SK-N-SH (cell line): ENCODE measurements around the gene GUCY1A1. TPM values are rescaled to one million over a fixed set of nuclear protein-coding genes. Genes with fewer than 3 reads are reported as not detected.

Experiments used
- CTCF ChIA-PET: fragments of 300-600, 350-600 bp; formaldehyde crosslinking; extraction: SDS; loops from one replicate; lab custom pipeline; 2021; lab: Yijun Ruan, JAX
- POLR2A ChIA-PET: fragments of 350-600 bp; sonication (Branson Sonifier 250); formaldehyde crosslinking; extraction: SDS; loops from one replicate; lab custom pipeline; 2020; ENCODE audit warnings: antibody characterized with exemption, inconsistent platforms; lab: Yijun Ruan, JAX
- DNase-seq: peaks from one replicate; pipeline ENCODE4 v3.0.0; 2012
- H2AFZ ChIP-seq: fragments of 200-600 bp; sonication (generic); 2 replicates; pipeline ENCODE4 v1.8.1; 2016; ENCODE audit warnings: antibody characterized with exemption, mild to moderate bottlenecking, low read depth
- H3F3A ChIP-seq: fragments of 200-600 bp; sonication (generic); replicated peaks from 2 replicates; pipeline ENCODE3; 2016; ENCODE audit warnings: antibody characterized with exemption, mild to moderate bottlenecking; ENCODE audit not compliant: insufficient read depth
- H3K27ac ChIP-seq, 2 experiments: fragments of 200-500 bp in 1 of 2; fragments of 200-600 bp in 1 of 2; sonication (Bioruptor generic) in 1 of 2; sonication (generic), shearing (Covaris generic) in 1 of 2; 2 replicates each; pipeline versions ENCODE4 v1.5.1 to v1.6.1; 2014 to 2016; ENCODE audit warnings: low read depth in 2 of 2, inconsistent platforms in 1 of 2, low read length in 1 of 2, mild to moderate bottlenecking in 1 of 2, mixed read lengths in 1 of 2
- H3K27me3 ChIP-seq: fragments of 200-600 bp; sonication (generic), shearing (Covaris generic); 2 replicates; pipeline ENCODE4 v1.6.1; 2016; ENCODE audit warnings: mixed run types; ENCODE audit not compliant: insufficient read depth
- H3K36me3 ChIP-seq, 2 experiments: fragments of 200-500 bp in 1 of 2; fragments of 200-600 bp in 1 of 2; sonication (Bioruptor generic) in 1 of 2; sonication (generic) in 1 of 2; replicated peaks in 1 of 2; 2 replicates each; pipeline versions ENCODE3 to v1.5.1; 2014 to 2016; ENCODE audit warnings: low read length in 1 of 2, mild to moderate bottlenecking in 1 of 2; ENCODE audit not compliant: insufficient read depth in 2 of 2, control insufficient read depth in 1 of 2
- H3K4me1 ChIP-seq, 2 experiments: fragments of 200-500 bp in 1 of 2; fragments of 200-600 bp in 1 of 2; sonication (Bioruptor generic) in 1 of 2; sonication (generic), shearing (Covaris generic) in 1 of 2; 2 replicates each; pipeline versions ENCODE4 v1.5.1 to v1.6.1; 2014 to 2016; ENCODE audit warnings: low read depth in 1 of 2, low read length in 1 of 2, mixed run types in 1 of 2; ENCODE audit not compliant: insufficient read depth in 2 of 2, control insufficient read depth in 1 of 2
- H3K4me2 ChIP-seq: fragments of 200-600 bp; sonication (generic), shearing (Covaris generic); 2 replicates; pipeline ENCODE4 v1.6.1; 2017; ENCODE audit warnings: mixed run types
- H3K4me3 ChIP-seq, 2 experiments: fragments of 200-500 bp in 1 of 2; fragments of 200-600 bp in 1 of 2; sonication (Bioruptor generic) in 1 of 2; sonication (generic), shearing (Covaris generic) in 1 of 2; 2 replicates each; pipeline versions ENCODE4 v1.5.1 to v1.8.1; 2014 to 2016; ENCODE audit warnings: low read depth in 2 of 2, inconsistent platforms in 1 of 2, low read length in 1 of 2, mild to moderate bottlenecking in 1 of 2, mixed read lengths in 1 of 2, moderate library complexity in 1 of 2
- H3K79me2 ChIP-seq: fragments of 200-600 bp; sonication (generic); 2 replicates; pipeline ENCODE4 v1.8.1; 2017; ENCODE audit warnings: mild to moderate bottlenecking; ENCODE audit not compliant: insufficient read depth
- H3K9ac ChIP-seq: fragments of 200-600 bp; sonication (generic); 2 replicates; pipeline ENCODE4 v1.6.1; 2017; ENCODE audit warnings: mixed run types
- H3K9me2 ChIP-seq: fragments of 200-600 bp; sonication (generic); 2 replicates; pipeline ENCODE4 v1.6.1; 2017; ENCODE audit warnings: mixed run types
- H3K9me3 ChIP-seq: fragments of 200-600 bp; sonication (generic); 2 replicates; pipeline ENCODE4 v1.6.1; 2017; ENCODE audit warnings: mixed run types, mild to moderate bottlenecking, moderate library complexity
- H4K20me1 ChIP-seq: fragments of 200-600 bp; sonication (generic); 2 replicates; pipeline ENCODE4 v1.6.1; 2017; ENCODE audit warnings: mild to moderate bottlenecking, mixed run types; ENCODE audit not compliant: insufficient read depth
- MAX ChIP-seq: IDR thresholded peaks from 2 replicates; pipeline ENCODE4 v1.4.0; 2012; ENCODE audit warnings: low read depth
- MEF2A ChIP-seq: IDR thresholded peaks from 2 replicates; pipeline ENCODE4 v1.4.0; 2012; ENCODE audit warnings: low read depth, borderline replicate concordance
- PBX3 ChIP-seq: IDR thresholded peaks from 2 replicates; pipeline ENCODE4; 2012
- RAD21 ChIP-seq: IDR thresholded peaks from 2 replicates; pipeline ENCODE4 v1.6.1; 2012; ENCODE audit warnings: mild to moderate bottlenecking, low read length
- RFX5 ChIP-seq: IDR thresholded peaks from 2 replicates; pipeline ENCODE4 v1.6.1; 2012; ENCODE audit warnings: mild to moderate bottlenecking, improper control_type of control experiment, low read length
- whole genome bisulfite sequencing: methylation state at CpG from one replicate; pipeline ENCODE4 v1.1.6; 2017; ENCODE audit warnings: low lambda C conversion rate; 5-methylcytosine and 5-hydroxymethylcytosine counted together
- polyA plus RNA-seq, 3 experiments: library from polyadenylated mRNA; depleted of rRNA; stranded (reverse); fragments of >200 nt; gene quantifications; 2 replicates each; pipeline ENCODE4 v1.2.3, GENCODE V29; 2012

GUCY1A1 gene
- polyA plus RNA-seq, 1 of the 3 experiments (the other 2 are of a cell fraction) = 0.03 TPM

DNA sequence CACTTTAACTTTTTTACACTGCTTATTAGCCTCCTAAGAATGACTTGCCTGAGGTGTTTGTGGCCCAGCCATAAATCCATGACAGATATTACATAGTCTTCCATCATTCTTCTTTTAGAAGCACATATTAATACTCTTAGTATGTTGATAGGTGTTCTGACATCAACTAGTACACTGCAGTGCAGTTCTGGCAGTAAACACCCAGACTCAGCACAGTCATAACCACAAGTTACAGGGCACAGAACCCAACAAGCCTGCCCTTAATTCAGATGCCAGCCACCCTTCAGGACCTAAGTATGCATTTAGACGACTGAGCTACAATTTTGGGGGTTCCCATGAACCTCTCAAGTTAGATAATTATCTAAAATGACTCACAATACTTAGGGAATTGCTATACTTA lies 55.7 kb downstream of the GUCY1A1 start (continued):
- TF ChIP-seq MEF2A = no peak
- TF ChIP-seq MAX = no peak

DNA sequence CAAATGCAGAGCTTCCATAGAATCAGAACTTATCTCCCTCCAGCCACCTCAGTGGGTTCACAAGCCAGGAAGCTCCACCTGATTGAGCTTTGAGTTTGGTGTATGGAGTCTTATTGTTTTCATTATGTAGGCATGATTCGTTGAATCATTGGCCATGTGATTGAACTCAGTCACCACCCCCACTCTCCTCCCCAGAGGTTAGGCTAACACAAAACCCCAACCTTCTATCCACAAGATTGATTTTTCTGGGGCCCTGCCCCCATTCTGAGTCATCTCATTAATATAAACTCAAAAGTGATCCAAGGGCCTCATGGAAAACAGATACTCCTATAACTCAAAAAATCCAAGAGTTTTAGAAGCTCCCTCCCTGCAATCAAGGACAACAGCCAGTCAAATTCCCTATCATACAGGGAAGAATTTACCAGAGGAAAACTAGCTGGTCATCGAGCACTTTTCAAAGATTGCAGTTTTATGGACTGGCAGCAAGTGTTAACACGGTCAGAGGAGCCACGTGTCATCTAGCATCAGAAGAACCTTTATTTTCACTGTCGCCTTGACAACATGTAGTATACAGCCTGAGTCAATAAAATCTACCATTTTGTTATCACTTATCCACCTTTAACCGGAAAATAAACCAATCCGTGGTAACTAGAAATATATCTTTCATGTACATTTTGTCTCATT lies 56.3 kb downstream of the GUCY1A1 start:
- H4K20me1 ChIP-seq = no peaks in the 10 kb centered on the region
- H3K36me3 ChIP-seq = no peaks in the 10 kb centered on the region
- H3K4me2 ChIP-seq = no peak overlapping the region
- ChIA-PET CTCF (interaction anchor here (0.7 to 1.7 kb wide), 2 partner anchors 12 to 319 kb away, joined by 4 to 6 read pairs; no protein-coding TSS in a partner anchor), POLR2A (no interaction called here)
- H3K27ac ChIP-seq = no peak overlapping the region
- H3K27me3 ChIP-seq = no peaks in the 10 kb centered on the region
- H3K9me3 ChIP-seq = no peaks in the 10 kb centered on the region
- DNase-seq = no peak
- no peak overlapping the region for H3K4me3 ChIP-seq
- no peak overlapping the region for H2AFZ ChIP-seq
- H3K9me2 ChIP-seq = no peaks in the 10 kb centered on the region
- TF ChIP-seq MEF2A (no peak), RFX5 (no peak), PBX3 (no peak)
- no peak overlapping the region for H3K9ac ChIP-seq
- no peaks in the 10 kb centered on the region for H3K79me2 ChIP-seq
- H3K4me1 ChIP-seq = no peaks in the 10 kb centered on the region
- H3F3A ChIP-seq = no peaks in the 10 kb centered on the region
- 71% methylated on average over 7 of the region's 7 CpGs for WGBS

DNA sequence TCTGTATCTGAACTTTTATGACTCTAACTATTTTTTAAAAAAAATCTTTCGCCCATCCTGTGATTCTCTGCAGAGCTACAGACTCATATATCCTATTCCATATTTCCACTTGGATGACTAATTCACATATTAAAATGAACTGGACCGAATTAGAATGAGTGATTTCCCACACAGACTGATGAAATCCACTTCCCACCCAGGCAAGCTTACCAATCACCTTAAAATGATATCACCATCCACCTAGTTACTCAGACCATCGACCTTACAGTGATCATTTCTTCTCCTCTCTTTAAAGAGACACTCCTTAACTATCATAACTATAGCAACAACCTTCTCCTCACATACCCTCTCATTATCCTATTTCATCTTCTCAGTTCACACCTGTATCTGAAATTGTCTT lies 58.1 kb downstream of the GUCY1A1 start:
- Histone ChIP-seq H3K79me2 (no peaks in the 10 kb centered on the region), H3K27me3 (no peaks in the 10 kb centered on the region), H3K9me3 (no peaks in the 10 kb centered on the region), H3K36me3 (no peaks in the 10 kb centered on the region), H3K9ac (no peak overlapping the region), H3K9me2 (no peaks in the 10 kb centered on the region), H3K4me1 (no peaks in the 10 kb centered on the region), H3K27ac (no peak overlapping the region), H3K4me2 (no peak overlapping the region), H3F3A (no peaks in the 10 kb centered on the region), H3K4me3 (no peak overlapping the region), H2AFZ (no peak overlapping the region), H4K20me1 (no peaks in the 10 kb centered on the region)
- 14% methylated on average over 3 of the region's 3 CpGs for WGBS
- POLR2A ChIA-PET = no interaction called here
- CTCF ChIA-PET = interaction anchor here (1.0 kb wide), 1 partner anchor 33 kb away, joined by 3 read pairs; no protein-coding TSS in a partner anchor
- DNase-seq = no peak
- no peak for TF ChIP-seq RAD21
- TF ChIP-seq PBX3 = no peak
- no peak for TF ChIP-seq MEF2A
